Measurements from ENCODE around the gene RPS16. TPM values are rescaled to one million over a fixed set of nuclear protein-coding genes. Genes with fewer than 3 reads are reported as not detected.
A peak's percentile ranks its signal among the peaks of the same experiment; 100 is the strongest.

Gene RPS16
- total RNA-seq, 1 donor from 2014 or later, result 2,151 TPM

GRCh38 chr19:39444598-39445195 is 8.9 kb upstream of the RPS16 start:
- TF ChIP-seq CTCF (IDR thresholded peaks at IDR 0.05; ENCODE audit: unreplicated experiment), result no peak
- peaks cover 11% of the 10 kb centered on the region for H3K27me3 Mint-ChIP-seq (ENCODE audit: unreplicated experiment)
- no peaks in the 10 kb centered on the region for H3K9me3 Mint-ChIP-seq (ENCODE audit: unreplicated experiment)
- H3K4me3 Mint-ChIP-seq (ENCODE audit: unreplicated experiment), result peak overlapping the region; percentile 99
- H3K4me1 Mint-ChIP-seq (ENCODE audit: unreplicated experiment), result peaks cover 32% of the 10 kb centered on the region
- peaks cover 17% of the 10 kb centered on the region for H3K36me3 Mint-ChIP-seq (ENCODE audit: low read depth, unreplicated experiment)
- DNase-seq (ENCODE audit: low spot score), result no peak
- peak overlapping the region; percentile 95 for H3K27ac Mint-ChIP-seq (ENCODE audit: unreplicated experiment)

- Mint-ChIP-seq H3K27ac (ENCODE audit: unreplicated experiment) (no peak overlapping the region), H3K27me3 (ENCODE audit: unreplicated experiment) (peaks cover 24% of the 10 kb centered on the region), H3K4me3 (ENCODE audit: unreplicated experiment) (no peak overlapping the region), H3K9me3 (ENCODE audit: unreplicated experiment) (no peaks in the 10 kb centered on the region), H3K4me1 (ENCODE audit: unreplicated experiment) (peaks cover 34% of the 10 kb centered on the region), H3K36me3 (ENCODE audit: low read depth, unreplicated experiment) (peaks cover 21% of the 10 kb centered on the region)
- DNase-seq (ENCODE audit: low spot score), result no peak
- no peak for TF ChIP-seq CTCF (IDR thresholded peaks at IDR 0.05; ENCODE audit: unreplicated experiment)
These were observed 2.7 kb upstream of the RPS16 start for GRCh38 chr19:39438270-39438934.

- H3K4me1 Mint-ChIP-seq (ENCODE audit: unreplicated experiment), result peaks cover 34% of the 10 kb centered on the region
- TF ChIP-seq CTCF (IDR thresholded peaks at IDR 0.05; ENCODE audit: unreplicated experiment), result no peak
- peak overlapping the region; percentile 100 for H3K4me3 Mint-ChIP-seq (ENCODE audit: unreplicated experiment)
- H3K27ac Mint-ChIP-seq (ENCODE audit: unreplicated experiment), result peak overlapping the region; percentile 99
- H3K9me3 Mint-ChIP-seq (ENCODE audit: unreplicated experiment), result no peaks in the 10 kb centered on the region
- H3K27me3 Mint-ChIP-seq (ENCODE audit: unreplicated experiment), result peaks cover 21% of the 10 kb centered on the region
- no peak for DNase-seq (ENCODE audit: low spot score)
- H3K36me3 Mint-ChIP-seq (ENCODE audit: low read depth, unreplicated experiment), result peaks cover 29% of the 10 kb centered on the region
These were observed 584 bp upstream of the RPS16 start for GRCh38 chr19:39436350-39436716.

GRCh38 chr19:39434123-39435076 is 1.3 kb downstream of the RPS16 start:
- no peak for TF ChIP-seq CTCF (IDR thresholded peaks at IDR 0.05; ENCODE audit: unreplicated experiment)
- Mint-ChIP-seq H3K27me3 (ENCODE audit: unreplicated experiment) (peaks cover 26% of the 10 kb centered on the region), H3K4me1 (ENCODE audit: unreplicated experiment) (peaks cover 34% of the 10 kb centered on the region), H3K27ac (ENCODE audit: unreplicated experiment) (peak overlapping the region; percentile 80), H3K9me3 (ENCODE audit: unreplicated experiment) (no peaks in the 10 kb centered on the region), H3K36me3 (ENCODE audit: low read depth, unreplicated experiment) (peaks cover 29% of the 10 kb centered on the region), H3K4me3 (ENCODE audit: unreplicated experiment) (peak overlapping the region; percentile 100)
- DNase-seq (ENCODE audit: low spot score), result no peak
